Suprapubic skin (tissue), 4 donors: ENCODE results near the gene CLSTN1. TPM values are rescaled to one million over a fixed set of nuclear protein-coding genes. Genes with fewer than 3 reads are reported as not detected.

Experiments used
- DNase-seq, 2 donors: peaks; one replicate each; pipeline ENCODE4 v3.0.0-alpha.2; 2019; ENCODE audit warnings: low spot score in 2 of 2
- H3K27ac ChIP-seq: fragments of 200-600 bp; sonication (generic); one replicate; pipeline ENCODE4 v1.5.1; 2019
- H3K27me3 ChIP-seq: fragments of 200-600 bp; sonication (generic); one replicate; pipeline ENCODE4 v1.5.1; 2019
- H3K36me3 ChIP-seq: fragments of 200-600 bp; sonication (generic); one replicate; pipeline ENCODE4 v1.5.1; 2019
- H3K4me1 ChIP-seq: fragments of 200-600 bp; sonication (generic); one replicate; pipeline ENCODE4 v1.5.1; 2019
- H3K4me3 ChIP-seq: fragments of 200-600 bp; sonication (generic); one replicate; pipeline ENCODE4 v1.5.1; 2019; ENCODE audit warnings: mild to moderate bottlenecking
- H3K9me3 ChIP-seq: fragments of 200-600 bp; sonication (generic); one replicate; pipeline ENCODE4 v1.5.1; 2019
- EP300 ChIP-seq: sonication (generic); formaldehyde crosslinking; IDR thresholded peaks from one replicate; pipeline ENCODE4 v1.6.1; 2017; ENCODE audit warnings: antibody characterized with exemption
- POLR2A ChIP-seq, 2 donors: fragments of 450-650 bp; IDR thresholded peaks; one replicate each; pipeline ENCODE4 v1.6.1; 2017; ENCODE audit warnings: antibody characterized with exemption in 2 of 2, mild to moderate bottlenecking in 2 of 2, moderate library complexity in 2 of 2
- POLR2AphosphoS5 ChIP-seq, 3 donors: sonication (generic); formaldehyde crosslinking; IDR thresholded peaks; one replicate each; pipeline ENCODE4 v1.6.1; 2017; ENCODE audit warnings: antibody characterized with exemption in 3 of 3
- WGBS: methylation state at CpG from one replicate; pipeline ENCODE4 v1.1.5; 2018; 5-methylcytosine and 5-hydroxymethylcytosine counted together
- total RNA-seq, 4 donors: library from RNA; depleted of rRNA; stranded (reverse); fragments of >200 nt; gene quantifications; one replicate each; pipeline ENCODE4 v1.1.0, GENCODE V29; 2016
- TF ChIP-seq, protein P1 (sequence below), 2 donors: fragments of 200-600 bp in 1 of 2; fragments of 450-650 bp in 1 of 2; sonication (generic) in 1 of 2; IDR thresholded peaks; one replicate each; pipeline ENCODE4 v1.5.1; 2016 to 2019; ENCODE audit warnings: antibody characterized with exemption in 2 of 2, mild to moderate bottlenecking in 1 of 2, moderate library complexity in 1 of 2

Gene CLSTN1
- total RNA-seq, 4 donors from 2014 or later = 118 to 202 (median 165) TPM

DNA sequence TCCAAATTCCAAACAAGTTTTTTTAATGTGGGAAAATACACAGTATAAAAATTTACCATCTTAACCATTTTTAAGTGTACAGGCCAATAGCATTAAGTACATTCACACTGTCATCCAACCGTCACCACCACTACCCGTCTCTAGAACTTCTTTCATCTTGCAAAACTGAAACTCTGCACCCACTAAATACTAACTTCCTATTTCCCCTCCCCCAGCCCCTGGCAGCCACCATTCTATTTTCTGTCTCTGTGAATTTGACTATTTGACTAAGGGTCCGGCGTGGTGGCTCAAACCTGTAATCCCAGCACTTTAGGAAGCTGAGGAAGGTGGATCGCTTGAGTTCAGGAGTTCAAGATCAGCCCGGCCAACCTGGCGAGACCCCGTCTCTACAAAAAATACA, 36.1 kb downstream of the CLSTN1 start:
- Histone ChIP-seq H3K27ac (no peak overlapping the region), H3K36me3 (no peaks in the 10 kb centered on the region), H3K4me3 (no peak overlapping the region), H3K9me3 (no peaks in the 10 kb centered on the region), H3K27me3 (no peaks in the 10 kb centered on the region), H3K4me1 (peaks cover 7% of the 10 kb centered on the region)
- no peak for DNase-seq
- TF ChIP-seq POLR2AphosphoS5 (IDR thresholded peaks at IDR 0.05) (no peak), EP300 (no peak), POLR2A (IDR thresholded peaks at IDR 0.05) (no peak)
- TF ChIP-seq, protein P1, sequence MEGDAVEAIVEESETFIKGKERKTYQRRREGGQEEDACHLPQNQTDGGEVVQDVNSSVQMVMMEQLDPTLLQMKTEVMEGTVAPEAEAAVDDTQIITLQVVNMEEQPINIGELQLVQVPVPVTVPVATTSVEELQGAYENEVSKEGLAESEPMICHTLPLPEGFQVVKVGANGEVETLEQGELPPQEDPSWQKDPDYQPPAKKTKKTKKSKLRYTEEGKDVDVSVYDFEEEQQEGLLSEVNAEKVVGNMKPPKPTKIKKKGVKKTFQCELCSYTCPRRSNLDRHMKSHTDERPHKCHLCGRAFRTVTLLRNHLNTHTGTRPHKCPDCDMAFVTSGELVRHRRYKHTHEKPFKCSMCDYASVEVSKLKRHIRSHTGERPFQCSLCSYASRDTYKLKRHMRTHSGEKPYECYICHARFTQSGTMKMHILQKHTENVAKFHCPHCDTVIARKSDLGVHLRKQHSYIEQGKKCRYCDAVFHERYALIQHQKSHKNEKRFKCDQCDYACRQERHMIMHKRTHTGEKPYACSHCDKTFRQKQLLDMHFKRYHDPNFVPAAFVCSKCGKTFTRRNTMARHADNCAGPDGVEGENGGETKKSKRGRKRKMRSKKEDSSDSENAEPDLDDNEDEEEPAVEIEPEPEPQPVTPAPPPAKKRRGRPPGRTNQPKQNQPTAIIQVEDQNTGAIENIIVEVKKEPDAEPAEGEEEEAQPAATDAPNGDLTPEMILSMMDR (IDR thresholded peaks at IDR 0.05) = no peak
- WGBS = 90% methylated on average over 8 of the region's 8 CpGs

DNA sequence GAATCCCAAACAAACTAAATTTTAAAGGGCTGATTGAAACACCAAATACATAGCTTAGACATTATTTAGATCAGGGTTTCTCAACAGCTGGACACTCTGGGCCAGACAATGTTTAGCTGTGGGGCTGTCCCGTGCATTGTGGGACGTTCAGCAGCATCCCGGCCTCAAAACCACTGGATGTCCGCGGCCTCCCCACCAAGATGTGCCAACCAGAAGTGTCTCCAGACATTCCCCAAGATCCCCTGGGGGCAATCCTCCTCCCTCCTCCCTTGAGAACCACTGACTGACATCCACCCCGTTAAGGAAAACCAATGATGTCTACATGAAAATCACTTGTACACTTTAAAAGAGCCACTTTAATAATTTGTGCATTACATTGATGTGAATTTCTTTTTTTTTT, 38.4 kb downstream of the CLSTN1 start:
- DNase-seq = no peak
- H3K4me1 ChIP-seq = no peaks in the 10 kb centered on the region
- no peak overlapping the region for H3K27ac ChIP-seq
- H3K27me3 ChIP-seq = no peaks in the 10 kb centered on the region
- H3K36me3 ChIP-seq = no peaks in the 10 kb centered on the region
- H3K9me3 ChIP-seq = no peaks in the 10 kb centered on the region
- H3K4me3 ChIP-seq = no peak overlapping the region
- 50% methylated on average over 6 of the region's 6 CpGs for WGBS
- no peak for TF ChIP-seq POLR2AphosphoS5 (IDR thresholded peaks at IDR 0.05)
- TF ChIP-seq POLR2A (IDR thresholded peaks at IDR 0.05) = no peak
- TF ChIP-seq, protein P1 (IDR thresholded peaks at IDR 0.05) = no peak
- no peak for TF ChIP-seq EP300

- Histone ChIP-seq H3K27me3 (no peaks in the 10 kb centered on the region), H3K27ac (no peak overlapping the region), H3K4me3 (no peak overlapping the region), H3K4me1 (no peaks in the 10 kb centered on the region), H3K9me3 (no peaks in the 10 kb centered on the region), H3K36me3 (no peaks in the 10 kb centered on the region)
- WGBS = 54% methylated on average over 3 of the region's 3 CpGs
- DNase-seq = no peak
- no peak for TF ChIP-seq POLR2AphosphoS5 (IDR thresholded peaks at IDR 0.05)
- TF ChIP-seq POLR2A (IDR thresholded peaks at IDR 0.05) = no peak
- TF ChIP-seq, protein P1 (IDR thresholded peaks at IDR 0.05) = peak; percentile 49 to 53
- no peak for TF ChIP-seq EP300
These were observed 39.1 kb downstream of the CLSTN1 start for GRCh38 chr1:9784508-9785133.

DNA sequence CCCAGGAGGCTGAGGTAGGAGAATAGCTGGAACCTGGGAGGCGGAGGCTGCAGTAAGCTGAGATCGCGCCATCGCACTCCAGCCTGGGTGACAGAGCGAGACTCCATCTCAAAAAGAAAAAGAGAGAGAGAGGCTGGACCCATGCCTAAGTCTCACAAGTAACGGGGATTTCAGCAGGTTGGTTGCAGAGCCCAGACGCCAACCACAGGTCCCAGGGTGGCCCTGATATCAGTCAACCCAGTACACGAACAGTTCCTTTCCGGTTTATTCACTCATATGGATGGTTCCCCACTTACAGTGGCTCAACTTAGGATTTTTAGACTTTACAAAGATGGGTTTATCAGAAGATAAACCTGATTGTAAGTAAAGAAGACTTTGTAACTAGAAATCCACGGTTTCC, 40.9 kb downstream of the CLSTN1 start:
- Histone ChIP-seq H3K27me3 (no peaks in the 10 kb centered on the region), H3K27ac (no peak overlapping the region)
- WGBS = 97% methylated on average over 10 of the region's 10 CpGs

DNA sequence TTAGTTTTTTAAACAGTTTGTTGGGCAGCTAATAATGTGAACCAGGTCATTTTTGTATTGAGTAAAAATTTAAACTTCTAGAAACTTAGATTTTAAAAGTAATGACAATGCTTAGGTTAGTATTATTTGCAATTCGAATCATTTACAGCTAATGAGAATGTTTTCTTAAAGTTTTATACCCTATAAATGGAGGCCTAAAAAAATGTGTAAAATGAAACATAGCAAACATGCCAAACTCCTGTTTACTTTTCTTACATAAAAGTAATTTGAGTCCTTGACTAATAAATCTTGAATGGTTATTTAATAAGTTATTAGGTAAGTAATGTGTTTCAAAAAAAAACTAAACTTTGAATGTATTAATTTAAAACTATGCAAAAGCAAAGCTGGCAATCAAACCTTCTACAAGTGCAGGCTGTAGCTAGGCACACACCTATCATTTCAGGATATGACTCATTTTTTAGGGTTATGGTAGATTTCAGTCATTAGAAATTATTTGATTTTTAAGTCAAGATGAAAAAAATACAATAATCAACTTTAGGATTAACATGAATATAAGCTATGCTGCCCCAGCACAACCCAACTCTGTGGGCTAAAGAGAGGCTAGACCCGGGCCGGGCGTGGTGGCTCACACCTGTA, 41.5 kb downstream of the CLSTN1 start:
- Histone ChIP-seq H3K4me3 (no peak overlapping the region), H3K27ac (no peak overlapping the region), H3K27me3 (no peaks in the 10 kb centered on the region), H3K4me1 (no peaks in the 10 kb centered on the region), H3K36me3 (no peaks in the 10 kb centered on the region), H3K9me3 (no peaks in the 10 kb centered on the region)
- DNase-seq = no peak
- TF ChIP-seq, protein P1 (IDR thresholded peaks at IDR 0.05) = no peak
- TF ChIP-seq EP300 = no peak
- no peak for TF ChIP-seq POLR2A (IDR thresholded peaks at IDR 0.05)
- no peak for TF ChIP-seq POLR2AphosphoS5 (IDR thresholded peaks at IDR 0.05)
- 93% methylated on average over 4 of the region's 4 CpGs for WGBS

More for the DNA sequence above, 40.9 kb downstream of the CLSTN1 start:
- TF ChIP-seq POLR2A (IDR thresholded peaks at IDR 0.05) (no peak), POLR2AphosphoS5 (IDR thresholded peaks at IDR 0.05) (no peak), EP300 (no peak)
- no peaks in the 10 kb centered on the region for H3K9me3 ChIP-seq
- H3K36me3 ChIP-seq = no peaks in the 10 kb centered on the region
- no peak overlapping the region for H3K4me3 ChIP-seq
- DNase-seq = no peak
- H3K4me1 ChIP-seq = no peaks in the 10 kb centered on the region
